GM12878 (cell line): Measurements from ENCODE around the gene ATXN1. TPM values are rescaled to one million over a fixed set of nuclear protein-coding genes. Genes with fewer than 3 reads are reported as not detected.
A peak's percentile ranks its signal among the peaks of the same experiment; 100 is the strongest.

ENCODE experiments used
- BCL11A ChIP-seq: IDR thresholded peaks from 2 replicates; pipeline ENCODE4 v1.6.1; 2011; ENCODE audit warnings: low read depth, low read length
- BHLHE40 ChIP-seq, 2 experiments: fragments of 450-650 bp in 1 of 2; IDR thresholded peaks; 2 replicates each; pipeline ENCODE4 v1.6.1; 2011 to 2017; ENCODE audit warnings: low read depth in 2 of 2, borderline replicate concordance in 1 of 2, improper control_type of control experiment in 1 of 2, low read length in 1 of 2, mild to moderate bottlenecking in 1 of 2
- BMI1 ChIP-seq: fragments of 450-650 bp; IDR thresholded peaks from 2 replicates; pipeline ENCODE4 v1.6.1; 2016; ENCODE audit warnings: mild to moderate bottlenecking, moderate library complexity, borderline replicate concordance
- EED ChIP-seq: sonication (generic); IDR thresholded peaks from 2 replicates; pipeline ENCODE4 v1.6.1; 2016; ENCODE audit warnings: antibody characterized with exemption, low read depth
- EGR1 ChIP-seq, 2 experiments: IDR thresholded peaks; 1 replicate in 1 of 2; 2 replicates in 1 of 2; pipeline ENCODE4 v1.6.1; 2011 to 2012; ENCODE audit warnings: low read depth in 2 of 2, low read length in 2 of 2, borderline replicate concordance in 1 of 2, mild to moderate bottlenecking in 1 of 2, moderate library complexity in 1 of 2
- GABPA ChIP-seq: IDR thresholded peaks from 2 replicates; pipeline ENCODE4 v1.6.1; 2014; ENCODE audit warnings: antibody characterized with exemption, low read depth, mild to moderate bottlenecking, inconsistent platforms
- GATAD2B ChIP-seq: fragments of 450-650 bp; conservative IDR thresholded peaks from 2 replicates; pipeline ENCODE4 v1.6.1; 2017; ENCODE audit warnings: low read depth, mild to moderate bottlenecking, moderate library complexity
- HDAC6 ChIP-seq: fragments of 200-600 bp; sonication (generic); IDR thresholded peaks from one replicate; pipeline ENCODE4 v1.8.0; 2017; ENCODE audit warnings: antibody characterized with exemption; ENCODE audit not compliant: unreplicated experiment
- IKZF1 ChIP-seq: fragments of 450-650 bp; conservative IDR thresholded peaks from 2 replicates; pipeline ENCODE4 v1.6.1; 2017; ENCODE audit warnings: antibody characterized with exemption, mild to moderate bottlenecking
- IRF4 ChIP-seq: IDR thresholded peaks from 2 replicates; pipeline ENCODE4 v1.6.1; 2011; ENCODE audit warnings: low read depth, low read length
- KDM1A ChIP-seq: fragments of 200-600 bp; sonication (generic); IDR thresholded peaks from 2 replicates; pipeline ENCODE4 v1.6.1; 2016; ENCODE audit warnings: borderline replicate concordance
- MTA3 ChIP-seq: IDR thresholded peaks from 2 replicates; pipeline ENCODE4 v1.6.1; 2012; ENCODE audit warnings: low read length, inconsistent platforms, borderline replicate concordance
- NKRF ChIP-seq: fragments of 450-650 bp; conservative IDR thresholded peaks from 2 replicates; pipeline ENCODE4 v1.6.1; 2017; ENCODE audit warnings: mild to moderate bottlenecking, moderate library complexity
- NR2C2 ChIP-seq: IDR thresholded peaks from 2 replicates; pipeline ENCODE4 v1.6.1; 2011; ENCODE audit warnings: borderline replicate concordance, low read depth; ENCODE audit not compliant: control insufficient read depth, insufficient read length
- PBX3 ChIP-seq: IDR thresholded peaks from 2 replicates; pipeline ENCODE4 v1.6.1; 2011; ENCODE audit warnings: mild to moderate bottlenecking, low read depth, low read length, moderate library complexity; ENCODE audit not compliant: insufficient replicate concordance
- POLR2AphosphoS5 ChIP-seq: IDR thresholded peaks from 2 replicates; pipeline ENCODE4 v1.6.1; 2011; ENCODE audit warnings: mild to moderate bottlenecking, low read length, inconsistent platforms
- PRDM15 ChIP-seq: fragments of 450-650 bp; formaldehyde crosslinking; IDR thresholded peaks from 2 replicates; pipeline ENCODE4 v1.4.0; 2020; ENCODE audit warnings: mild to moderate bottlenecking, moderate library complexity
- RB1 ChIP-seq: fragments of 450-650 bp; formaldehyde crosslinking; IDR thresholded peaks from 2 replicates; pipeline ENCODE4 v1.6.1; 2017; ENCODE audit warnings: mild to moderate bottlenecking, borderline replicate concordance
- SREBF1 ChIP-seq: IDR thresholded peaks from 2 replicates; pipeline ENCODE4 v1.6.1; 2012; ENCODE audit warnings: mild to moderate bottlenecking, low read length
- SRF ChIP-seq, 2 experiments: IDR thresholded peaks; 2 replicates each; pipeline ENCODE4 v1.6.1; 2011; ENCODE audit warnings: low read depth in 2 of 2, low read length in 2 of 2, mild to moderate bottlenecking in 1 of 2, moderate library complexity in 1 of 2
- USF2 ChIP-seq: IDR thresholded peaks from 2 replicates; pipeline ENCODE4 v1.6.1; 2011; ENCODE audit warnings: low read depth, low read length, improper control_type of control experiment, borderline replicate concordance
- YBX1 ChIP-seq: fragments of 450-650 bp; IDR thresholded peaks from 2 replicates; pipeline ENCODE4 v1.6.1; 2016; ENCODE audit warnings: antibody characterized with exemption
- polyA plus RNA-seq, 11 experiments: library from polyadenylated mRNA; depleted of rRNA in 4 of 11; unstranded in 6 of 11; stranded (reverse) in 5 of 11; fragments of >200 nt; fragmentation: Nextera tagmentation in 4 of 11; fragmentation: Illumina TruSeq in 1 of 11; extraction: Ambion mirVana in 4 of 11; extraction: Trizol in 1 of 11; gene quantifications; 1 replicate in 1 of 11; 2 replicates in 10 of 11; pipeline versions ENCODE4 v1.2.1 to v1.2.3, GENCODE V29; 2011 to 2016; ENCODE audit warnings: inconsistent platforms in 2 of 11, missing spikeins in 2 of 11, low read depth in 1 of 11
- total RNA-seq, 4 experiments: library from RNA; depleted of rRNA in 3 of 4; stranded (reverse); fragments of >200 nt in 3 of 4; fragmentation: Illumina TruSeq in 1 of 4; extraction: Trizol in 1 of 4; gene quantifications; 2 replicates each; pipeline versions ENCODE4 v1.2.1 to v1.2.3, GENCODE V29; 2013 to 2021

Gene ATXN1
- total and polyA plus RNA-seq, 10 of the 15 experiments (the other 5 are each of a cell fraction or from before 2014, with no cell fraction given): 12.2 to 51.2 (median 20.5) TPM

- TF ChIP-seq PBX3 (no peak), GATAD2B (0 out of 2 replicates have a peak, but pooled peaks have one; percentile 33), IKZF1 (0 out of 2 replicates have a peak, but pooled peaks have one; percentile 65), BMI1 (0 out of 2 replicates have a peak, but pooled peaks have one; percentile 19), EGR1 (IDR thresholded peaks at IDR 0.05; ENCODE audit: borderline replicate concordance in 1 of 2, low read depth in 2 of 2, low read length in 2 of 2) (peak in 1 of 2 experiments; percentile 86; a peak in 2 of 3 replicates), MTA3 (no peak; the same call in 1 of the 2 replicates), BCL11A (peak; percentile 86), NKRF (no peak), POLR2AphosphoS5 (no peak), IRF4 (peak; percentile 87), SRF (IDR thresholded peaks at IDR 0.05; ENCODE audit: low read depth in 2 of 2, low read length in 2 of 2) (0 out of 4 replicates have a peak, but pooled peaks of 1 of the 2 experiments have one; percentile 18), USF2 (no peak), EED (peak; percentile 86), KDM1A (no peak), GABPA (no peak), SREBF1 (no peak; the same call in 1 of the 2 replicates), BHLHE40 (IDR thresholded peaks at IDR 0.05; ENCODE audit: borderline replicate concordance in 1 of 2, low read depth in 2 of 2, low read length in 1 of 2) (peak; percentile 57 to 75; a peak in 2 of 4 replicates), YBX1 (no peak), PRDM15 (CRISPR knock-in tag) (no peak), HDAC6 (no peak), RB1 (no peak), NR2C2 (no peak)
Measured at GRCh38 chr6:16690608-16691142, 70.6 kb downstream of the ATXN1 start (continued).
